ENCODE data around the gene SLFNL1.

The SLFNL1 gene

GRCh38 chr1:41013024-41013423 lies 8.5 kb downstream of the SLFNL1 start:
- Histone ChIP-seq H3K27ac (replicated peaks; ENCODE audit: low read length) (no peak overlapping the region), H3K14ac (ENCODE audit: low read length) (no peak overlapping the region), H3K4me1 (ENCODE audit: control insufficient read depth in 2 of 2, insufficient read depth in 1 of 2, low read depth in 1 of 2, low read length in 2 of 2) (no peaks in the 10 kb centered on the region), H3K27me3 (ENCODE audit: control insufficient read depth in 3 of 3, insufficient read depth in 3 of 3, low read depth in 1 of 3, low read length in 3 of 3) (no peaks in the 10 kb centered on the region), H2BK12ac (ENCODE audit: low read length) (no peak overlapping the region), H3K9me3 (replicated peaks in 1 of 2; ENCODE audit: control insufficient read depth in 2 of 2, insufficient read depth in 1 of 2, low read depth in 1 of 2, low read length in 2 of 2) (no peaks in the 10 kb centered on the region), H2BK120ac (ENCODE audit: low read depth, low read length) (no peak overlapping the region), H2BK15ac (ENCODE audit: low read length) (no peak overlapping the region), H4K8ac (ENCODE audit: low read depth, low read length) (no peak overlapping the region), H3K4me2 (ENCODE audit: insufficient read depth, low read length, poor library complexity, severe bottlenecking) (no peak overlapping the region), H3K9ac (ENCODE audit: low read depth, low read length, poor library complexity) (no peak overlapping the region), H3K18ac (ENCODE audit: low read length) (no peak overlapping the region), H3K4ac (ENCODE audit: low read length) (no peak overlapping the region), H3K36me3 (replicated peaks in 1 of 2; ENCODE audit: control insufficient read depth in 2 of 2, insufficient read depth in 2 of 2, low read length in 2 of 2) (peaks cover 48 to 98% of the 10 kb centered on the region in 2 donors), H2AFZ (ENCODE audit: low read length) (no peak overlapping the region), H4K91ac (ENCODE audit: low read depth, low read length, poor library complexity) (no peak overlapping the region), H3K23ac (ENCODE audit: low read depth, low read length, poor library complexity) (no peak overlapping the region), H2BK5ac (ENCODE audit: low read length) (no peak overlapping the region), H3K4me3 (ENCODE audit: low read length in 2 of 2) (no peak overlapping the region), H3K79me1 (ENCODE audit: low read depth, low read length) (peaks cover 2% of the 10 kb centered on the region), H2AK5ac (ENCODE audit: low read depth, low read length) (no peak overlapping the region)
- no CpG with 5 or more reads among the region's 6 CpGs for WGBS, 2 donors (ENCODE audit: extremely low coverage in 2 of 2, insufficient read length in 2 of 2, insufficient replicate concordance in 1 of 2)
- no peak for DNase-seq (ENCODE audit: low spot score)

DNA sequence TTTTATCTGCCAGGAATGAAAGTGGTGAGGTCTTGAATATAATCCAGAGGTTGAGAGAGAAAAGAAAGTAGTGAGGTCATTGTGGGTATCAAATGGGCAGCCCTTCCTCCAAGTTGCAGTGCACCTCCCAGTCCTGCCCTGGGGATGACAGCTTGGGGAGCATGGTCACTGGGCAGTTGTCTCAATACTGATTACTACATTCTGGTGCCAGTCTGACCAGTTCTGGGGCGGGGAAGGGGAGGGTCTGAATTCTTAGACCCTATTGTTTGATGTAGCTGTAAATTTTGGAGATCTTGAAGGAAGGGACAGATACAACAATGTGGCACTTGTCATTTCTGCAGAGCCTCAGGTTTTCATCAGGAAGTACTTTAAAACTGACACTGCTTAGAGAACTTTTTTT lies 11.2 kb downstream of the SLFNL1 start:
- no peak overlapping the region for H2AFZ ChIP-seq (ENCODE audit: low read length)
- no peak overlapping the region for H2BK120ac ChIP-seq (ENCODE audit: low read depth, low read length)
- no peak overlapping the region for H3K23ac ChIP-seq (ENCODE audit: low read depth, low read length, poor library complexity)
- DNase-seq (ENCODE audit: low spot score) = no peak
- no peak overlapping the region for H4K91ac ChIP-seq (ENCODE audit: low read depth, low read length, poor library complexity)
- no peak overlapping the region for H3K4me3 ChIP-seq (ENCODE audit: low read length in 2 of 2)
- no peak overlapping the region for H4K8ac ChIP-seq (ENCODE audit: low read depth, low read length)
- no peak overlapping the region for H2AK5ac ChIP-seq (ENCODE audit: low read depth, low read length)
- peaks cover 2% of the 10 kb centered on the region for H3K79me1 ChIP-seq (ENCODE audit: low read depth, low read length)
- no peak overlapping the region for H2BK15ac ChIP-seq (ENCODE audit: low read length)
- H3K18ac ChIP-seq (ENCODE audit: low read length) = no peak overlapping the region
- H3K9me3 ChIP-seq (replicated peaks in 1 of 2; ENCODE audit: control insufficient read depth in 2 of 2, insufficient read depth in 1 of 2, low read depth in 1 of 2, low read length in 2 of 2) = no peaks in the 10 kb centered on the region
- no peaks in the 10 kb centered on the region for H3K27me3 ChIP-seq (ENCODE audit: control insufficient read depth in 3 of 3, insufficient read depth in 3 of 3, low read depth in 1 of 3, low read length in 3 of 3)
- H3K4ac ChIP-seq (ENCODE audit: low read length) = no peak overlapping the region
- no peak overlapping the region for H3K14ac ChIP-seq (ENCODE audit: low read length)
- no peak overlapping the region for H3K9ac ChIP-seq (ENCODE audit: low read depth, low read length, poor library complexity)
- no peak overlapping the region for H3K4me2 ChIP-seq (ENCODE audit: insufficient read depth, low read length, poor library complexity, severe bottlenecking)
- WGBS, 2 donors (ENCODE audit: extremely low coverage in 2 of 2, insufficient read length in 2 of 2, insufficient replicate concordance in 1 of 2) = no CpG with 5 or more reads among the region's 1 CpG
- no peak overlapping the region for H2BK5ac ChIP-seq (ENCODE audit: low read length)
- H2BK12ac ChIP-seq (ENCODE audit: low read length) = no peak overlapping the region
- no peak overlapping the region for H3K27ac ChIP-seq (replicated peaks; ENCODE audit: low read length)
- peaks cover 64 to 100% of the 10 kb centered on the region in 2 donors for H3K36me3 ChIP-seq (replicated peaks in 1 of 2; ENCODE audit: control insufficient read depth in 2 of 2, insufficient read depth in 2 of 2, low read length in 2 of 2)
- H3K4me1 ChIP-seq (ENCODE audit: control insufficient read depth in 2 of 2, insufficient read depth in 1 of 2, low read depth in 1 of 2, low read length in 2 of 2) = no peaks in the 10 kb centered on the region

DNA sequence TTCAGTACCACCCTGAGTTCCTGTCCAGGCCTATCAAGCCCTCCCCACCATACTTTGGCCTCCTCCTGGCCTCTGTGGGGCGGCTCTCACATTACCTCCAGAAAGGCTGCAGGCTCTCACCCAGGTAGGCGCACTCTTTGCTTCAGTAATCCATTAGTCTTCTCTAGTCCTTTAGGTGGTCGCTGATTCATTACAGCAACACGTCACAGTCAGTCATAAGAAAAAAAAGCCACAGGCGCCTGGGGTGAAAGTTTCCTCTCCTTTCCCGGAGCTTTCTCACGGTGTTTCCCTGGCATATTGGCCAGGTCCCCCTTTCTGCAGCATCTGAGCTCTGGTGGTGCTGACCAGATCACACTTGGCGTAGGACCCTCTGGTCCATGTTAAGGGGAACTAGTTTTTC lies 12.1 kb downstream of the SLFNL1 start:
- no peak overlapping the region for H3K9ac ChIP-seq (ENCODE audit: low read depth, low read length, poor library complexity)
- no peak overlapping the region for H2AK5ac ChIP-seq (ENCODE audit: low read depth, low read length)
- H2BK5ac ChIP-seq (ENCODE audit: low read length) = no peak overlapping the region
- H4K8ac ChIP-seq (ENCODE audit: low read depth, low read length) = no peak overlapping the region
- no peaks in the 10 kb centered on the region for H3K27me3 ChIP-seq (ENCODE audit: control insufficient read depth in 3 of 3, insufficient read depth in 3 of 3, low read depth in 1 of 3, low read length in 3 of 3)
- H3K9me3 ChIP-seq (replicated peaks in 1 of 2; ENCODE audit: control insufficient read depth in 2 of 2, insufficient read depth in 1 of 2, low read depth in 1 of 2, low read length in 2 of 2) = no peaks in the 10 kb centered on the region
- H3K4me3 ChIP-seq (ENCODE audit: low read length in 2 of 2) = no peak overlapping the region
- H3K14ac ChIP-seq (ENCODE audit: low read length) = no peak overlapping the region
- H2AFZ ChIP-seq (ENCODE audit: low read length) = no peak overlapping the region
- no peak overlapping the region for H4K91ac ChIP-seq (ENCODE audit: low read depth, low read length, poor library complexity)
- no peak overlapping the region for H3K23ac ChIP-seq (ENCODE audit: low read depth, low read length, poor library complexity)
- peaks cover 2% of the 10 kb centered on the region for H3K79me1 ChIP-seq (ENCODE audit: low read depth, low read length)
- H3K18ac ChIP-seq (ENCODE audit: low read length) = no peak overlapping the region
- no peak overlapping the region for H3K27ac ChIP-seq (replicated peaks; ENCODE audit: low read length)
- no peak overlapping the region for H2BK120ac ChIP-seq (ENCODE audit: low read depth, low read length)
- H2BK15ac ChIP-seq (ENCODE audit: low read length) = no peak overlapping the region
- WGBS, 2 donors (ENCODE audit: extremely low coverage in 2 of 2, insufficient read length in 2 of 2, insufficient replicate concordance in 1 of 2) = no CpG with 5 or more reads among the region's 8 CpGs
- no peak overlapping the region for H3K4me2 ChIP-seq (ENCODE audit: insufficient read depth, low read length, poor library complexity, severe bottlenecking)
- no peak overlapping the region for H2BK12ac ChIP-seq (ENCODE audit: low read length)
- no peak for DNase-seq (ENCODE audit: low spot score)
- H3K4ac ChIP-seq (ENCODE audit: low read length) = no peak overlapping the region
- H3K4me1 ChIP-seq (ENCODE audit: control insufficient read depth in 2 of 2, insufficient read depth in 1 of 2, low read depth in 1 of 2, low read length in 2 of 2) = no peaks in the 10 kb centered on the region
- H3K36me3 ChIP-seq (replicated peaks in 1 of 2; ENCODE audit: control insufficient read depth in 2 of 2, insufficient read depth in 2 of 2, low read length in 2 of 2) = peaks cover 64 to 100% of the 10 kb centered on the region in 2 donors

GRCh38 chr1:41006942-41007865 lies 14.3 kb downstream of the SLFNL1 start:
- no peak overlapping the region for H3K27ac ChIP-seq (replicated peaks; ENCODE audit: low read length)
- no peak overlapping the region for H2BK15ac ChIP-seq (ENCODE audit: low read length)
- no peaks in the 10 kb centered on the region for H3K4me1 ChIP-seq (ENCODE audit: control insufficient read depth in 2 of 2, insufficient read depth in 1 of 2, low read depth in 1 of 2, low read length in 2 of 2)
- H2BK12ac ChIP-seq (ENCODE audit: low read length) = no peak overlapping the region
- WGBS, 2 donors (ENCODE audit: extremely low coverage in 2 of 2, insufficient read length in 2 of 2, insufficient replicate concordance in 1 of 2) = no CpG with 5 or more reads among the region's 19 CpGs
- no peak overlapping the region for H3K9ac ChIP-seq (ENCODE audit: low read depth, low read length, poor library complexity)
- no peak overlapping the region for H3K4me2 ChIP-seq (ENCODE audit: insufficient read depth, low read length, poor library complexity, severe bottlenecking)
- no peak overlapping the region for H3K4me3 ChIP-seq (ENCODE audit: low read length in 2 of 2)
- H3K4ac ChIP-seq (ENCODE audit: low read length) = no peak overlapping the region
- no peak overlapping the region for H2AK5ac ChIP-seq (ENCODE audit: low read depth, low read length)
- H2BK5ac ChIP-seq (ENCODE audit: low read length) = no peak overlapping the region
- H4K91ac ChIP-seq (ENCODE audit: low read depth, low read length, poor library complexity) = no peak overlapping the region
- no peak overlapping the region for H3K14ac ChIP-seq (ENCODE audit: low read length)
- no peak overlapping the region for H3K18ac ChIP-seq (ENCODE audit: low read length)
- H3K23ac ChIP-seq (ENCODE audit: low read depth, low read length, poor library complexity) = no peak overlapping the region
- peaks cover 75 to 100% of the 10 kb centered on the region in 2 donors for H3K36me3 ChIP-seq (replicated peaks in 1 of 2; ENCODE audit: control insufficient read depth in 2 of 2, insufficient read depth in 2 of 2, low read length in 2 of 2)
- H3K9me3 ChIP-seq (replicated peaks in 1 of 2; ENCODE audit: control insufficient read depth in 2 of 2, insufficient read depth in 1 of 2, low read depth in 1 of 2, low read length in 2 of 2) = no peaks in the 10 kb centered on the region
- no peak overlapping the region for H2BK120ac ChIP-seq (ENCODE audit: low read depth, low read length)
- H3K79me1 ChIP-seq (ENCODE audit: low read depth, low read length) = peaks cover 2% of the 10 kb centered on the region
- no peak for DNase-seq (ENCODE audit: low spot score)
- no peak overlapping the region for H2AFZ ChIP-seq (ENCODE audit: low read length)
- no peak overlapping the region for H4K8ac ChIP-seq (ENCODE audit: low read depth, low read length)
- H3K27me3 ChIP-seq (ENCODE audit: control insufficient read depth in 3 of 3, insufficient read depth in 3 of 3, low read depth in 1 of 3, low read length in 3 of 3) = no peaks in the 10 kb centered on the region

Data from neuronal stem cell (in vitro differentiated cells).